22Rv1 (cell line): ENCODE results near the gene ADIPOR2.
"Not testable (repeated sequence)": the region's sequence is repeated elsewhere in the genome, so short reads cannot be mapped to it uniquely, and the experiment has no call there.

Experiments used
- CTCF ChIP-seq: fragments of 450-650 bp; IDR thresholded peaks from 2 replicates; pipeline ENCODE4 v1.5.1; 2017; ENCODE audit warnings: mild to moderate bottlenecking
- ZFX ChIP-seq: fragments of 450-650 bp; IDR thresholded peaks from 2 replicates; pipeline ENCODE4 v1.6.1; 2017; ENCODE audit warnings: antibody characterized with exemption, borderline replicate concordance

GRCh38 chr12:1712305-1712704 is 21.4 kb downstream of the ADIPOR2 start:
- TF ChIP-seq CTCF, ZFX: not testable (repeated sequence)
